ENCODE results near the gene HMGCS2.

HMGCS2 gene

DNA sequence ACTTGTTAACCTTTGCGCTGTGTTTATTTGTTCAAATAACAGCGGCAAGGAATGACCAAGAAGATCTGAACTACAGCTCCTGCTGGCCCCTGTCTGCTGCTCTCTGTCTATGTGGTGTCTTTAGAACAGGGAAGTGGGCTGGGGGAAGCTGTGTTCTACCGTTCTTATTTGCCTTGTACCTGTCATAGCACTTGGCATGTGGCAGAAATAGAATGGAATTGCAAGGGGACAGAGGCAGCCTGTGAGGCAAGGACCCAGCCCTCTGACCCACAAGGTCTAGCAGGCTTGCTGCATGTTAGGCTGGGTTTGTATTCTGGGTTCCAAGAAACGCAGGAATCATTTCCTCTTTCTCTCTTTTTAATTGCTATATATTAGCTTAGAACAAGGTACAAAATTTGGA is 20.7 kb downstream of the HMGCS2 start:
- DNase-seq: no peak

DNA sequence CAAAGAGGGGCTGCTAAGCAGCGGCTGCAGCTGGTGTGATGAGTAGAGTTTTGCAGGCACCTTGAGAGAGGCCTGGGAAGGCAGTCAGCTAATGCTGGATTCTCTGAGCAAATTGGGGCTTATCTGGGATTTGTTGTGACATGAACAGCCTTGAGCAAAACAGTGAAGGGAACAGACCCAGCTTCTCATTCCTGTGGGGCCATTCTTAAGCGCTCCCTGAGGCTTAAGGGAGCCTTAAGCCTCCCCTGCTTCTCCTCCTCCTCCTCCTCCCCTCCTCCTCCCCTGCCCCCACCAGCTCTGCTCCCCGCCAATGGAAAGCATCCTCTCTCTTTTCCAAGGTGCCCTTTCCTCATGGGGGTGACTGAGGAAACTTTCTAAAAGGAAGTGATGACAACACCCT is 21.3 kb downstream of the HMGCS2 start:
- DNase-seq: no peak

GRCh38 chr1:119745034-119745433 is 23.7 kb downstream of the HMGCS2 start:
- DNase-seq: no peak

- DNase-seq: no peak
Observed at GRCh38 chr1:119744598-119744942, 24.1 kb downstream of the HMGCS2 start.

- peak; percentile 71 for DNase-seq
Observed at GRCh38 chr1:119743776-119744597, 24.7 kb downstream of the HMGCS2 start.

DNA sequence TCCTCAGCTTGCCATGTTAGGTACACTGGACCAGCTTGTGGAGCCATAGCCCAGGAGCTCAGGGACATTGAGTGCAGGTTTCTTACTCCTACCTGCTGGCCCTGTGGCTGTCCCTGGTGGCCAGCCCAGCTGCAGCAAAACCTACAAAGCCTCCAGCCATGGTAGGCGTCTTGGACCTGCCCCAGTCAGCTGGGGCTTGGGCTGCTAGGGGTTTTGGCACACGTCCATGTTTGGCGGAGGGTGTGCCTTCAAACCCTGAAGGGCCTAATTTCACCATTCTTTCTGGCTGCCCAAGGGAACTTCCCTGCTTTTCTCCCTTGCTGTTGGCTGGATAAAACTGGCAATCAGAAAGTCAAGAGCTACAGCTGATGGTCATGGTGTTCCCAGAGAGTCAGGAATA is 25.4 kb downstream of the HMGCS2 start:
- DNase-seq: no peak

DNA sequence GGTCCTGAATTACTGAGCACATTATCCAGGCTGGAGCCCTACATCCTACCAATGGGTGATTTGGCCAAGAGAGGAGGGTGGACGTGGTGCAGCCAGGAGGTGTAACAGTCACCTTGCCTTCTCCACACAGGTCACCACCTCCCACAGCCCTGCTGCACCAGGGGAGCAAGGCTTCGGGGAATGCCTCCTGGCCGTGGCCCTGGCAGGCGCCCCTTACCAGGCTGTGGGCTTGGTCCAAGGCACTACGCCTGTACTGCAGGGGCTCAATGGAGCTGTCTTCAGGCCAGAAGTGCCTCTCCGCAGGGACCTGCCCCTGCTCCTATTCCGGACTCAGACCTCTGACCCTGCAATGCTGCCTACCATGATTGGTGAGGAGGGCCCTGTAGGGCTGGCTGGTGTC is 26.0 kb downstream of the HMGCS2 start:
- no peak for DNase-seq

DNA sequence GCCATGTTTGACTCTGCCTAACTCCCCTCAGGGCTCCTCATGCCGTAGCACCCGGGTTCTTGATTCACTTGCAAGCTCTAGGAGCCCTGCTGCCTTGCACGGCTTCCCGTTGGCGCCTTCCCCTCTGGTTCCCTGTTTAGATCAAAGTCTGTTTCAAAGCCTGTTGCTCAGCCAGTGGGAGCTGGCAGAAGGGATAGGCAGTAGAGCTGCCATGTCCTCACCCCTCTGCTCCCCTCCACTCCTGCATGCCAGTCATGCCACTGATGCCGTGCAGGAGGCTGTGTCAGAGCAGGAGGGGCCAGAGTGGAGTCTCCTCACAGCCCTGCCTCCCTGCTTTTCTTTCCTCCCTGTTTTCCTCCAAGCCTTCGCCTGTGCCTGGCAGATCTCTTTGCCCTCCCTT is 26.5 kb downstream of the HMGCS2 start:
- no peak for DNase-seq

GRCh38 chr1:119740896-119741780 is 27.6 kb downstream of the HMGCS2 start:
- no peak for DNase-seq

GRCh38 chr1:119740261-119740660 is 28.4 kb downstream of the HMGCS2 start:
- no peak for DNase-seq

- DNase-seq: no peak
Observed at GRCh38 chr1:119739150-119739549, 29.6 kb downstream of the HMGCS2 start.

- DNase-seq: no peak
Observed at GRCh38 chr1:119738100-119738720, 30.5 kb downstream of the HMGCS2 start.

DNA sequence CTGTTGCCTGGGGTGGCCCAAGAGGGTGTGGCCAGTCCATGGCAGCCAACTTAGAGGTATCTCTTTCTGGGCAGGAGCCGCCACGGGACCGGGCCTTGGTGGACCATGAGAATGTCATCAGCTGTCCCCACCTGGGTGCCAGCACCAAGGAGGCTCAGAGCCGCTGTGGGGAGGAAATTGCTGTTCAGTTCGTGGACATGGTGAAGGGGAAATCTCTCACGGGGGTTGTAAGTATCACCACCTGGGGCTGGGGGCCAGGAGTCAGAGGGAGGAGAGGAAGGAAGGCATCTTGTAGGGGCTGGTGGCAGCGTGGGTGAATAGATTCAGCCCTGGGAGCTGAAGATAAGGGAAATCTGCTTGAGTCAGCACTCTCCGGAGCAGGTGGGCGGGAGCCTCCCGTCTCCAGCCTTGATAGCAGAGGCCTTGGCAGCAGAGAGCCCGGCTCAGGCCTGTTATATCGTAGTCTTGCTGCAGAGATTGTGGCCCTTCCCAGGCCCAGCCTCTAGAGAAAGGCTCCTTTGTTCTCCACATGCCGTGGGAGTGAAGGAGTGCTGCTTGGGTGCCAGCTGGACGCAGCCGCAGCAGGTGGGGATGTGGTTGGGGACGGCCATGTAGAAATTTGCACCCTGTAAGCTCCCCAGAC is 31.5 kb downstream of the HMGCS2 start:
- no peak for DNase-seq

DNA sequence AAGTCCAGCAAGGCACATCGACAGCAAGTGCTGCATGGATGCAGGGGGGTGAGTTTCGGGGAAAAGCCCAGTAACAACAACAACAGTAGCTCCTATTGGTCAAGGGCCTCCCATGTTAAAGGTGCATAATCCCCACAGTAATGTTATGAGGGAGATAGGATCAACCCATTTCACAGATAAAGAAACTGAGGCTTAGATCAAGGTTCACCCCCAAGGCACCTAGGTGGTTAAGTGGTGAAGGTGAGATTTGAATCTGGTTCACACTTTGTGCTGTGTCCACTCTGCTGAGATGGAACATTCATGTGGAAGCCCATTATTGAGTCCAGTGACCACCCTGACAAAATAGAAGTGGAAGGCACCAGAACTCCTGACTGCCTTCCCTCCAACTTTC is 32.1 kb downstream of the HMGCS2 start:
- no peak for DNase-seq

DNA sequence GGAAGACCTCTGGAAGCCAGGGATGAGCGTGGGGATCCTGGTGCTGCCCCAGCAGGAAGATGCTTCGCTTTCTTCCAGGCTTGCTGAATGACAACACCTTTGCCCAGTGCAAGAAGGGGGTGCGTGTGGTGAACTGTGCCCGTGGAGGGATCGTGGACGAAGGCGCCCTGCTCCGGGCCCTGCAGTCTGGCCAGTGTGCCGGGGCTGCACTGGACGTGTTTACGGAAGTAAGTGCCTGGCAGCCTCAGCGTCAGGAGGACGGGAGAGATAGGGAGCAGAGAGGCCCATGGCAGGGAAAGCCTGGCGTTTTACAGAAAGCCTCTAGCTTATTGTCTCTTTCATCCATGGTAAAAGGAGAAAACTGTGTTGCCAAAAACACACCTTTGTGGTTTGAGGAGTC is 33.5 kb downstream of the HMGCS2 start:
- no peak for DNase-seq

DNA sequence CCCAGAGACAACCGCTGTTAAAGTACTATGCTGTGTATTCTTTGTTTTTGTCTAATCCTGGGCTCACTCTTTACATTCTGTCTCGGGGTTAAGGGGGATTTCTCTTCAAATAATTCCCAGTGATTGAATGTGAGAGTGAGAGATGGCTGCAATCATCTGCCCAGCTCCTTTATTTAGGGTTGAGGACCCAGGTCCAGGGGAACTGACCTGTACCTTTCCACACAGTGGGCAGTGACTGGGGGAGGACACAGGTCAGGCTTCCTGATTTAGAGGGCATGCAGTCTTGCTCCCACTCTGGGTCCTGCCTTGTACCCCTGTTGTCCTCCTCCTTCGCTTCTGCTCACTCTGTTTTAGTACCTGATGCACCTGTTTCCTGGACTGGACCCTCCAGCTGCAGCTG is 35.0 kb downstream of the HMGCS2 start:
- no peak for DNase-seq

DNA sequence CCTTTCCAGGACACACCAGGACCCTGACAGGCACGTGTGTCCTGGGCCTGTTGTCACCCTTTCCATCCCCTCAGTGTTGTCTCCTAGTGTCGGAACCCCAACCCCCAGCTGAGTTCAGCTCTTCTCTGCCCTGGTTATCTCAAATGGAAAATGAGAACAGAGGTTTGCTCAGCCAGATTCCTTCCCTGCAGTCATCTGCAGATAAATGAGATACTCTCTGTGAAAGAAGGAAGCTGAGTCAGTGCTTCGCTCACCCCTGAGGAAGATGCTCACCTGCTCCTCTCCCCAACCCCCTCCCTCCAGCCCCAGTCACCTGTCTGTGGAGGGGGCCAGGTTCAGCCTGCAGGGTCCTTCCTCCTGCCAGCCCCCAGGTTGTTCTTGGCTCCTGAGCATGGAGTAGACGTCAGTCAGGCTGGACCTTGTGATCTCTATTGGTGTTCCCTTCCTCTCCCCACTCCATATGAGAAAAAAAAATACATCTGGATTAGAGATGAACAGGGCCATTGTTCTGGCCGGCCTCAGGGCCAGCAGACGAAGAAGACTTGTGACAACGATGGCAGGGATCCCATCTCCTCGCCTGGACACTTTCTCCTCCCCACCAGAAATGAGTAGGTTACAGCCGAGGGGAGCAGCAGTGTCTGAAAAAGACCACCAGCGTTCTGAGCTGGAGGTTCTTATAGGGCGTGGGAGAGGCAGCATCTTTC is 36.1 kb downstream of the HMGCS2 start:
- DNase-seq: no peak

DNA sequence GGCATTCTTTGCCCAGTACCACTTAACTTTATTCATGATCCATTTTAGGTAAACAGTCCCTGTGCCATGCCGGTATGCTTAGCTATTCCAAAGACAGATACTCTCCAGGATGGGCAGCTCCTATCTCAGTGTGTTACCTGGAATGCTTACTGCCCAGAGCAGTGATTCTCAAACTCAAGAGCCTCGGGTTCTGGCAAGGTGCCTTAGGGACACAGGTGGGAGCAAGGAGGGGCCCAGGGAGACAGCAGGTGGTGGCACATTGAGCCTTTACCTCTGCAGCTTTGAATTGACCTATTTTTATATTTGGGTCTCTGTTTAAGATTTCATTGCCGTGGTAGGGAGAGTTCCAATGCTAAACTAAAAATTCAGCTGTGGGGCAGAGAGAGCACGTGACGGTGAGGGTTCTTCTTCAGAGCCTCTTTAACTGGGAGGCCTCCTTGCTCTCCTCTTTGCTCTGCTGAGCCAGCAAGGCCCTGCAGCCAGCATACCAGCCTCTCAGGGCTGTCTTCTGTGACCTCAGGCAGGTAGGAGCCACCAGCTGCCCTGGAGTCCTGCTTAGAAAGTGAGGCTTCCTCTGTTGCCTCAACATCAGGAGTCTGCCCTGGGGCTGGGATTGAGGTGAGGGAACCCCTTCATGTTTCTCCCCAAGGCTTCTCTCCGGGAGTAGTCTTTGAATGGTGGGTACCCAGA is 36.8 kb downstream of the HMGCS2 start:
- DNase-seq: no peak

DNA sequence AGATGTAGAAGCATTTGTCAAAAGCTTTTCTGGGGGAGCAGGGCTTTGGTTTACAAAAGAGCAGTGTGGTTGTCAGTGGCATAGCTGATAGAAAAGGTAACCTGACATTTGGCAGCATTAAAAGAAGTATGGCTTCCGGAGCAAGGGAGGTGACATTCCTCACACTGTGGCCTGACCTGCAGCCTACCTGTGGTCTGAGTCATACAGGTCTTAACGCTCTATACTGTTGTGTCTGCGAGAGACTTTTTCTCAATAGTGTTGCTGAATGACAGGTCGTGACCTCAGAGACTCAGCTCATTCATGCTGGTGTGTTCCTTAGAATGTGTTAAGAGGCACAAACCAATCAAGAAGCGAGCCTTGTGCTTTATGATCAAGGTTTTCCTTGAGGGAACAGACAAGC is 37.6 kb downstream of the HMGCS2 start:
- no peak for DNase-seq

DNA sequence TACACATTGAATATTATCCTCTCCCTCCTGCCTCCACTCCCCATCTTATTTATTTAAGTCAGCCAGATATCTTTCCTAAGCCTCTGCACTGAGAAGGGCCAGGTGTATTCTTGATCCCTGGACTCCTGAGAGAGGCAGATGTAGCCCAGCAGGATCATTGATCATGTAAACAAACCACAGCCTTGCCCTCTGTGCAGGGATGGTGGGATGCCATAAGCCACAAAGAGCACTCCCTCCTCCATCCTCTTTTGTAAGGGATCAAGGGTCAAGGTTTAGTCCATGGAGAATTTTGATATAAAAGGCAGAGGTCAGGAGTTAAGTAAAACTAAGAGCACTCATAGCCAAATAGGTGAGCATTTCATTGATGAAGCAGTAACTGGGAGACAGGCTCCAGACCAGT is 39.7 kb downstream of the HMGCS2 start:
- DNase-seq: no peak

DNA sequence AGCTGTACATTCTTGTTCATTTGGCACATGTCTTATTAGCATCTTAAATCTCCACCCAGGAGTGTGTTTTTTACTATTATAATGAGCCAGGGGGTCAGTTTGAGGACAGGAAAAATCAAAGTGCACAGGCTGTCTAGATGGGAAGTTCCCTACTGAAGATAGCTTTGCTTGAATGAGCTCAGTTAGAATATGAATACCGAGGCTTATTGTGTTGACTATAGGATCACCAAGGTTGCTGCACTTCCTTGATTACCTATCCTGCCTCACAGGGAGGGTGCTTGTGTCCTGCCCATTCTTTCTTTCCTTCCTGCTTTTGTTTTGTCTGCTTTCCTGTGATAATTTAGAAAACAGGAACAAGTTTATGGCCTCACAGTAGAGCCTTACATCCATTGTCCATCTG is 40.7 kb downstream of the HMGCS2 start:
- DNase-seq: no peak

DNA sequence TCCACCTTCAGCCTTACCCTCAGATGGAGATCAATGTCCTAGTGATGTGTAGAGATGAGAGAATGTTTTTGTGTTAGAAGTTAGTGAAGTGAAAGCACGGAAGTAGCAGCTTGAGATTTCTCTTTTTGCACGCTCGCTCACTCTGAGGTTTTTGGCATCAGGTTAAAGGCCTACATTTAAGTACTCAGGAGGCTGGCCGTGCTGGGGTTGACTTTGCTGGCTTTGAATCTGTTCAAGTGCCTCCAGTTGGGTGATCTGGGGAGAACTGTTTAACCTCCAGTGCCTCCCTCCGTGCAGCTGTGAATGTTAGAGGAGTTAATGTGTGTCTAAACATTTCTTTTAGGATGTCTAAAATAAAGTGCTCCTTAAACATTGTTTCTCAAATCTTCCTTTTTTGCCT is 43.1 kb downstream of the HMGCS2 start:
- DNase-seq: no peak

Data from DMS53 (cell line).